ENCODE data around the gene KDM3A. TPM values are rescaled to one million over a fixed set of nuclear protein-coding genes. Genes with fewer than 3 reads are reported as not detected.

The KDM3A gene
- total RNA-seq, 1 experiment from 2014 or later = 48.4 TPM

DNA sequence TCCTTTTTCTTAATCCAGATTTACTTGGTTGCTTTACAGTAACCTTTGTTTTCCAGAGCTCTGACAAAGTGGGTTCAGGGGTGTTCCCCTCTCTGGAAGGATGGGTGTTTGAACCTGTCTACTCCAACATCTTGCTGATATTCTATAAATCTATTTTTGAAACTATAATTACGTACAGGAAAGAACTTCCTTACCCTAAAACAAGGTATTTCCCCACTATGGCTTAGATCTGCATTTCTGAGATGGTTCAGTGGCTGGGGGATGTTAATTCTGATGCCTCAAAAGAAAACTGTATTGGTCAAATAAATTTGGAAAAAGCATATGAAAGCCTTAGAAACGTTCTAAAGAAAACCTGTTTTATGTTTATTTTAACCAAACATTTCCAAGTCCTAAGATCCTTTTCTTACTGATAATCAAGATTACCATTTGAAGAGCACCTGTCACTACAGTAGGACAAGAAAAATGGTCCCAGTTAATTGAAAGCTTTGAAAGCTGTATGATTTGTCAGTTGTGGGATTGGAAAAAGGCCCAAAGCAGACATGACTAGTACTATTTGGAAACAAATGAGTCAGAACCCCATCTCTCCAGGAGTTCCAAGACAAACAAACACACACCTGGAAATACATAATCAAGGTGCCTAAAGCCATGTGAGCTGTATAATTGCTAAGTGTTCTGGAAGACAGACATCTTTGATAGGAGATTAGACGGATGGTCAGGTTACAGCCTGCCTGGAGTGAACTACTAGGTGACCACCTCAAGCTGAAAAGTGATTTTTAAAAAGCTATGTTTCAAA is 57.5 kb downstream of the KDM3A start:
- Histone ChIP-seq H3K36me3 (ENCODE audit: control insufficient read depth, insufficient read depth, low read length) (peaks cover 5% of the 10 kb centered on the region), H3K9me3 (ENCODE audit: control insufficient read depth, insufficient read depth, low read depth, low read length) (no peaks in the 10 kb centered on the region), H3K4me1 (ENCODE audit: control insufficient read depth, insufficient read depth, low read length) (no peaks in the 10 kb centered on the region), H3K4me3 (ENCODE audit: low read depth in 2 of 2, low read length in 2 of 2) (no peak overlapping the region), H3K27me3 (ENCODE audit: control insufficient read depth, insufficient read depth, low read length) (no peaks in the 10 kb centered on the region), H3K27ac (ENCODE audit: low read length) (no peak overlapping the region)
- TF ChIP-seq SIN3A (IDR thresholded peaks at IDR 0.05; ENCODE audit: borderline replicate concordance, insufficient read depth, low read depth, low read length) (no peak), REST (IDR thresholded peaks at IDR 0.05; ENCODE audit: insufficient read depth in 1 of 2, low read depth in 2 of 2, low read length in 1 of 2) (no peak), POLR2AphosphoS5 (IDR thresholded peaks at IDR 0.05; ENCODE audit: low read depth, low read length) (no peak), TCF7L2 (IDR thresholded peaks at IDR 0.05; ENCODE audit: low read depth, low read length) (no peak)
- TF ChIP-seq, protein P1, sequence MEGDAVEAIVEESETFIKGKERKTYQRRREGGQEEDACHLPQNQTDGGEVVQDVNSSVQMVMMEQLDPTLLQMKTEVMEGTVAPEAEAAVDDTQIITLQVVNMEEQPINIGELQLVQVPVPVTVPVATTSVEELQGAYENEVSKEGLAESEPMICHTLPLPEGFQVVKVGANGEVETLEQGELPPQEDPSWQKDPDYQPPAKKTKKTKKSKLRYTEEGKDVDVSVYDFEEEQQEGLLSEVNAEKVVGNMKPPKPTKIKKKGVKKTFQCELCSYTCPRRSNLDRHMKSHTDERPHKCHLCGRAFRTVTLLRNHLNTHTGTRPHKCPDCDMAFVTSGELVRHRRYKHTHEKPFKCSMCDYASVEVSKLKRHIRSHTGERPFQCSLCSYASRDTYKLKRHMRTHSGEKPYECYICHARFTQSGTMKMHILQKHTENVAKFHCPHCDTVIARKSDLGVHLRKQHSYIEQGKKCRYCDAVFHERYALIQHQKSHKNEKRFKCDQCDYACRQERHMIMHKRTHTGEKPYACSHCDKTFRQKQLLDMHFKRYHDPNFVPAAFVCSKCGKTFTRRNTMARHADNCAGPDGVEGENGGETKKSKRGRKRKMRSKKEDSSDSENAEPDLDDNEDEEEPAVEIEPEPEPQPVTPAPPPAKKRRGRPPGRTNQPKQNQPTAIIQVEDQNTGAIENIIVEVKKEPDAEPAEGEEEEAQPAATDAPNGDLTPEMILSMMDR (IDR thresholded peaks at IDR 0.05) = no peak
- no TSS peak for BruUV-seq (replicated peaks)
- in situ Hi-C loops (cut with HindIII; ENCODE audit: low pct_unique_long_range_greater_than_20kb, low sequenced_read_pairs) (no loop called here), intact Hi-C loops (cut with micrococcal nuclease; ENCODE audit: unreplicated experiment) (no loop called here)
- ATAC-seq (no peak), DNase-seq (ENCODE audit: low read depth, low spot score) (no peak)
- ChIA-PET POLR2A (no interaction called here), CTCF (no interaction called here)

DNA sequence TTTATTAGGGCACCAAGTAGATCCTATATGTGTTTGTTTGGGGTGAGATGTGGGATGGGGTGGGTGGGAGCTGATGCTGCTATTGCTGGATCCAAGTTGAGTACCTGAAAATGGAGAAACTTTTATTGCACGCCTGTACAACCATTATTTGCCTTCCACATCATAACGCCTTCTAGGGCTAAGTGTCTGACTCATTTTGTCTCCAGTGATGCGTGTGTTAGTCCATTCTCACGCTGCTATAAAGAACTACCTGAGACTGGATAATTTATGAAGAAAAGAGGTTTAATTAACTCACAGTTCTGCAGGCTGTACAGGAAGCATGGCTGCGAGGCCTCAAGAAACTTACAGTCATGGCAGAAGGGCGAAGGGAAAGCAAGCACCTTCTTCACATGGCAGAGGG is 58.2 kb downstream of the KDM3A start:
- CTCF ChIA-PET = no interaction called here

More for the DNA sequence above, 58.2 kb downstream of the KDM3A start:
- Histone ChIP-seq H3K36me3 (ENCODE audit: control insufficient read depth, insufficient read depth, low read length) (peaks cover 2% of the 10 kb centered on the region), H3K4me3 (ENCODE audit: low read depth in 2 of 2, low read length in 2 of 2) (no peak overlapping the region), H3K27ac (ENCODE audit: low read length) (no peak overlapping the region), H3K27me3 (ENCODE audit: control insufficient read depth, insufficient read depth, low read length) (no peaks in the 10 kb centered on the region), H3K9me3 (ENCODE audit: control insufficient read depth, insufficient read depth, low read depth, low read length) (no peaks in the 10 kb centered on the region), H3K4me1 (ENCODE audit: control insufficient read depth, insufficient read depth, low read length) (no peaks in the 10 kb centered on the region)
- no TSS peak for BruUV-seq (replicated peaks)
- POLR2A ChIA-PET = no interaction called here
- TF ChIP-seq SIN3A (IDR thresholded peaks at IDR 0.05; ENCODE audit: borderline replicate concordance, insufficient read depth, low read depth, low read length) (no peak), POLR2AphosphoS5 (IDR thresholded peaks at IDR 0.05; ENCODE audit: low read depth, low read length) (no peak), REST (IDR thresholded peaks at IDR 0.05; ENCODE audit: insufficient read depth in 1 of 2, low read depth in 2 of 2, low read length in 1 of 2) (no peak), TCF7L2 (IDR thresholded peaks at IDR 0.05; ENCODE audit: low read depth, low read length) (no peak)
- TF ChIP-seq, protein P1 (IDR thresholded peaks at IDR 0.05) = no peak
- in situ Hi-C loops (cut with HindIII; ENCODE audit: low pct_unique_long_range_greater_than_20kb, low sequenced_read_pairs) = no loop called here
- intact Hi-C loops (cut with micrococcal nuclease; ENCODE audit: unreplicated experiment) = no loop called here
- ATAC-seq (no peak), DNase-seq (ENCODE audit: low read depth, low spot score) (no peak)
